Neuron (in vitro differentiated cells): ENCODE results near the gene PCSK5.

ENCODE experiments used
- H2AFZ ChIP-seq: one replicate; pipeline ENCODE4 v1.6.1; 2013; ENCODE audit warnings: low read depth, mild to moderate bottlenecking, inconsistent platforms, low read length, moderate library complexity
- H3K27me3 ChIP-seq: one replicate; pipeline ENCODE4 v1.6.1; 2013; ENCODE audit warnings: low read length; ENCODE audit not compliant: insufficient read depth
- H3K36me3 ChIP-seq: one replicate; pipeline ENCODE4 v1.6.1; 2013; ENCODE audit warnings: low read length; ENCODE audit not compliant: insufficient read depth
- H3K4me1 ChIP-seq: one replicate; pipeline ENCODE4 v1.6.1; 2013; ENCODE audit warnings: low read length; ENCODE audit not compliant: insufficient read depth
- H3K4me3 ChIP-seq: 2 replicates; pipeline ENCODE4 v1.5.1; 2013; ENCODE audit warnings: mild to moderate bottlenecking, low read length, moderate library complexity
- H3K9me3 ChIP-seq: one replicate; pipeline ENCODE4 v1.6.1; 2013; ENCODE audit warnings: low read length

PCSK5 gene

DNA sequence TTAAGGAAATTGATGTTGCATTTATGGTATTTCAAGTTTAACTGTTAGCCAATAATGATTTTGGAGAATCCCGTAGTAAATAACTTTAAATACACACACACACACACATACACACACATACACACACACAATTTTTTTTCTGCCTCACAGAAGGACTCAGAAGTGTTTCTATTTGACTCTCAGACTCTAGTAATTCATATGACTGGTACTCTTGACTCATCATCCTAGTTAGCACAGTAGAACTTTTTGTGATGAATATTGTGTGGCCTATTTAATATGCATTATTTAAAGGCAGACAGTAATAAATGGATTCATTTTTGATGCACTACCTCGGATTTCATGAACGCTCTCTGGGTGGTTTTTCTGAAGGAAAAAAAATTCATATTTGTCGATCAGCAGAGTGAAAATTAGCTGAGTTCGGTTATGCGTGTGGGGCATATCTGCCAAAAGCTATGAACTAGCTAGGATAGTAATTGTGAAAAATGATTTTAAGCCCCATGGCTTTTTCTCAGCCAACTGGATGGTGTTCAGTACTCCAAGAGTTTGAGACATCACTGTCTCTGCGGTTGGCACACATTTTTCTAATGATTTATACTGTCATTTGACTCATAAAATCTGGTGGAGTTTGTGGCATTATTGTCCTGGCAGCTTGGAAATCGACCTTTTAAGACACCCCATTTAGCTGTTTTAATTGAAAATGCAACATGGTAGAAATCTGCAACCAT lies 102.2 kb downstream of the PCSK5 start:
- Histone ChIP-seq H3K36me3 (no peaks in the 10 kb centered on the region), H3K4me3 (no peak overlapping the region), H3K4me1 (no peaks in the 10 kb centered on the region)

DNA sequence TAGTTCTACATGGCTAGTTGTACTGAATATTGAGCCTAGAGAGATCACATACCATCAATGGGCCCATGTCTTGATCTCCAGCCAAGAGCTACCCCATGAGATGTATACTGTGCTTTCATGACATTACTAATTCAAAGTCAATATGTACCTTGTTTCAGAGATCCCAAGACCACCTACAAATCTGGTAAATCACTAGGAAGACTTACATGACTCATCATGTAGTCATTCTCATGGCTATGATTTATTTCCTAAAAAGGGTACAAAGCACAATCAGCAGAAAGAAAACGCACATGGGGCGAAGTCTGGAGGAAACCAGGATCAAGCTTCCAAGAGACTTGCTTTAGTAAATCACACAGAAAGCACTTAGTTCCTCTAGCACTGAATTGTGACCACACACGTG lies 103.0 kb downstream of the PCSK5 start:
- Histone ChIP-seq H3K36me3 (no peaks in the 10 kb centered on the region), H3K4me1 (no peaks in the 10 kb centered on the region), H3K9me3 (no peaks in the 10 kb centered on the region), H3K4me3 (no peak overlapping the region), H3K27me3 (no peaks in the 10 kb centered on the region), H2AFZ (no peak overlapping the region)

More for the DNA sequence above, 102.2 kb downstream of the PCSK5 start:
- H2AFZ ChIP-seq: no peak overlapping the region
- no peaks in the 10 kb centered on the region for H3K27me3 ChIP-seq
- H3K9me3 ChIP-seq: no peaks in the 10 kb centered on the region

DNA sequence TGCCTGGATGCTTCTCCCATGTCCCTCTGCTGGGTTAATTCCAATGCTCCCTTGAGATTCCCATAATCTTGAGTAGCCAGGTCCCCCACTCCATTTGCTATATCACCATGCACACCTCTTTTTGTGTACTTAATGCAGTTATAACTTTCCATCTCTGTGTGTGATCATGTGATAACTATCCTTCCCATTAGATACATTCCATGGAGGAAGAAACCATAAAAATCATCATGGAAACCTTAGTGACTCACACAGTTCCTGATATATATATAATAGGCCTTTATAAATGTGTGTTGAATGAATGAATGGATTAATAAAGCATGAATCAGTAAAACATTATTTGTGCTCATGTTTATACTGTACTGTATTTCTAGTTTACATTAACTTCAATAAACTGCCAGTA lies 104.6 kb downstream of the PCSK5 start:
- Histone ChIP-seq H3K36me3 (no peaks in the 10 kb centered on the region), H3K9me3 (no peaks in the 10 kb centered on the region)

DNA sequence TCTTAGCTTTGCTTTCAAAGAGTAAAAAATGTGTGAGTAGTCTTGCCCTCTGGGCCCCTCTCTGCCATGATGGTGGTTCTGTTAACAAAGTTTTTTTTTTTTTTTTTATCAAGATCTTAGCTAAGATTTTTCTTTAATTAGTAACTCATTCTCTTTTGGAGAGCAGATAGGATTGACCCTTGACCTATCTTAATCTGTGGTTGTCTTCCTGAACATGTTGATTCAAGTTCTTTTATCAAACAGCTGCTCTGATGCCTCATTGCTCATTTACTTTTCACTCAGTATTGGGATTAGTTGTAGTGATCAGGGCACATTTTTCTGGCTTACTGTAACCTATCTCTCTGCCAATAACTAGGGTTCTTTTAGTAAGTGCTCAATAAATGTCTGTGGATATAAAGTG lies 106.3 kb downstream of the PCSK5 start:
- Histone ChIP-seq H3K36me3 (no peaks in the 10 kb centered on the region), H3K4me1 (no peaks in the 10 kb centered on the region), H3K4me3 (no peak overlapping the region), H2AFZ (no peak overlapping the region), H3K27me3 (no peaks in the 10 kb centered on the region), H3K9me3 (no peaks in the 10 kb centered on the region)

More for the DNA sequence above, 104.6 kb downstream of the PCSK5 start:
- Histone ChIP-seq H3K4me1 (no peaks in the 10 kb centered on the region), H3K27me3 (no peaks in the 10 kb centered on the region), H2AFZ (no peak overlapping the region), H3K4me3 (no peak overlapping the region)

DNA sequence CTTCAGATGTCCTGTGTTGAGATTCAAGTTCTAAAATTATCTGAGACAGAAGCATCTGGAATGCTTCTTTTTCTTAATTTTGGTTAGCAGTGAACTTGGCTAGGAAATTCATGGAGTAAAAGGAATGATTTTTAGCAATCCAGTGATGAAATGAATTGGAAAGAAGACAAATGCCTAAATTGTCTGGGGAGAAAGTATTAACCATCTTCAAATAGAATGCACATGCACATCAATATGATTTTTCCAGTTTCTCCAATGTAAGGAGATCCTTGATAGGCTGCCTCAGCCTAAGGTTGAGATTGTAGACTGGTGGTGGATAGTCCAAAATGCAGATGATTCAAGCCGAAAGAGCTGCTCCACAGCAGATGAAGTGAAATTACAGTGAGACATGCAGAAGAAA lies 106.7 kb downstream of the PCSK5 start:
- no peaks in the 10 kb centered on the region for H3K27me3 ChIP-seq
- H3K4me3 ChIP-seq: no peak overlapping the region
- no peak overlapping the region for H2AFZ ChIP-seq
- H3K36me3 ChIP-seq: no peaks in the 10 kb centered on the region
- no peaks in the 10 kb centered on the region for H3K4me1 ChIP-seq
- no peaks in the 10 kb centered on the region for H3K9me3 ChIP-seq

DNA sequence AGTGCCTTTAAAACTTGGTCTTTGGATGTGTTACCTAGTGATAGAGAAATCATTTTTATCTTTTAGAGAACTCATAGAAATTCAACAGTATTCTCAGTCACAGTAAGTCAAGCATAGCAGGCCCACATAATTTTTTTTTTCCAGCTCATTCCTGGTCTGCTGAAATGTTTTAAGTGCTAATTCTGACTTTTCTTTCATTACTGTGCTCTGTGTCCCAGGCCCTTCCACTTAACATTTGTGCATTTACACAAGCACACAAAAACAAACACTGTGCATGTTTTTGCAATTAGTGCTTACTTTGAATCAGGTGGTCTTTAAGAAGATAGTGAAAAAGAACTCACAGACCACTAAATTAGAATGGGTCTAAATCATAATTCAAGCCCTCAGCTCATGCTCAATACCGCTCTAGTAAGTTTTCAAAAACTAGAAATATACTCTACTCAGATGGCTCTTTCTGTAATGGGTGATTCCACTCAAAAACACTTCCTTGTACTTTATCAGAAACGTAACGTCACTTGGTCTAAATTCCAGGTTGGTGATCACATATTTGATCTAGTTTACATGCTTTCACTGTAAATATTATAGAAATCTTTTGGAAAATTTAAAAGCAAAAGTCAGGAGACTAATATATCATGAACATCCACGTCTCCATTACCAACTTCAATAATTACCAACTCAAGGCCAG lies 107.8 kb downstream of the PCSK5 start:
- Histone ChIP-seq H3K27me3 (no peaks in the 10 kb centered on the region), H3K9me3 (no peaks in the 10 kb centered on the region), H2AFZ (no peak overlapping the region), H3K4me3 (no peak overlapping the region), H3K36me3 (no peaks in the 10 kb centered on the region), H3K4me1 (no peaks in the 10 kb centered on the region)

DNA sequence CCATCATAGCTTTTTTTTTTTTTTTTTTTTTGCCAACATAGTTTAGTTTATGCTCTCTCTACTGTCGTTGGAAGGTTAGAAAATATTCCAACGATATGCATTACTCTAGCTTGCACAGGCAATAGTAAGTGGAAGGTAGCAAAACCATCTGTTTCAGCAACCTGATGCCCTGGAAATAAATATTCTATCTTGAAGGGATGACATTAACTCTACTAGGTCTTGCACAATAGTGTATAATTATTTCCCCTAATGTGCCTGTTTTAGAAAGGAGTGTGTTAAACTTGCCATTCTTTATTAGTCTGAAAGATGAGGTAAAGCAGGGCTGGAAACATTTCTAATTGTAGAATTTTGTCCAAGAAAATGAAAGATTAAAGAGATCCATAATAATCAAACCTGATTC lies 111.0 kb downstream of the PCSK5 start:
- no peaks in the 10 kb centered on the region for H3K4me1 ChIP-seq
- no peaks in the 10 kb centered on the region for H3K27me3 ChIP-seq
- H3K4me3 ChIP-seq: no peak overlapping the region
- H3K9me3 ChIP-seq: no peaks in the 10 kb centered on the region
- no peak overlapping the region for H2AFZ ChIP-seq
- no peaks in the 10 kb centered on the region for H3K36me3 ChIP-seq

DNA sequence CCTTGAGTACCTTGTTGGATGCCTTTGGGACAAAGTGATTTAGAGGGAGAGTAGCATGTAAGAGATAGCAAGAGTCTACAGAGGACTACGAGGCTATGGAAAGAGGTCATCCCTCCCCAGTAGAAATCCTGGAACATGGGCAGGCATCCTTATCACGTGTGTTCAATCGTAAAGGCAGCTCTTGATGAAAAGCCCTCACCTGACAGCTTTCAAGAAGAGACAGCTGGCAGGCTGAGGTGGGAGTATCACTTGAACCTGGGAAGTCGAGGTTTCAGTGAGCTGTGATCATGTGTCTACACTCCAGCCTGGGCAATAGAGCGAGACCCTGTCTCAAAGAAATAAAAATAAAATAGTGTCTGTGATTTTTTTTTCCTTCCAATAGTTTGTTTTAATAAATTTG lies 112.6 kb downstream of the PCSK5 start:
- Histone ChIP-seq H3K9me3 (no peaks in the 10 kb centered on the region), H3K4me3 (no peak overlapping the region), H2AFZ (no peak overlapping the region), H3K36me3 (no peaks in the 10 kb centered on the region), H3K27me3 (no peaks in the 10 kb centered on the region), H3K4me1 (no peaks in the 10 kb centered on the region)

DNA sequence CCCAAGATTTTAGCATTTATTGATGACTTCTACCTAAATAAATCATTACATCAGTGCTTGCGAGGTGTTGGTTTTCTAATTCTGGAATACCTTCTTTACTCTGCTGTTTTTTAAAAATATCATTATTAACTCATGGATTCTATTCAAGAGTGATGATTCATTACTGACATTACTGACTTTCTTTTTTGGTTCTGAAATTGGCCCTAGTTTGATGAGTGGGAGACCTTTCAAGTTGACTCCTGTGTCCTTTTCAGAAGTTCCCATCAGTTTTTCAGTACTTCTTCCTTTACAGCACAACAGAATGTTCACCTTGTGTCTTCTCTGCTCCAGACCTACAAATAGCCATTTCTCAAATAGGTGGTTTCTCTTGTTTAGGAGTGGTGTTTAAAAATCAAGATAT lies 114.1 kb downstream of the PCSK5 start:
- H3K4me1 ChIP-seq: no peaks in the 10 kb centered on the region
- H3K27me3 ChIP-seq: no peaks in the 10 kb centered on the region
- no peak overlapping the region for H3K4me3 ChIP-seq
- H3K9me3 ChIP-seq: no peaks in the 10 kb centered on the region
- H3K36me3 ChIP-seq: no peaks in the 10 kb centered on the region
- H2AFZ ChIP-seq: no peak overlapping the region

DNA sequence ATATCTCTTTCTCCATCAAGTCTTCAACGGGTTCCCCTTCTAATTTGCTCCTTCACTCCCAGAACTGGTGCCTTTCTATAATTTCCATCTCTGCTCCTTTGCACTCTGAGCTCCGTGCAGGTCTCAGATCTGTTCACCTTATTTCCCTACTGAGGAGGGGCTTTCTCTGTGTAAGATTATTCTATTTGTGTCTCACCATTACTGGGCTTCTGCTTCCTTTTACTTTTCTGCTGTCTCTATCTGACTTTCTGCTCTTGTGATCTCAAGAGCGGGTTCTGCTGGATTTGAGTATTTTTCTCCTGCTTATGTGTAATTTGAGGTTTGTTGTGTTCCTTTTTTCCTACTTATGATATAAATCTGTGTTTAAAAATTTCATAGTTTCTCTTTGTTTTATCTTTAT lies 117.5 kb downstream of the PCSK5 start:
- H3K9me3 ChIP-seq: no peaks in the 10 kb centered on the region
- no peaks in the 10 kb centered on the region for H3K27me3 ChIP-seq
- H2AFZ ChIP-seq: no peak overlapping the region
- no peaks in the 10 kb centered on the region for H3K4me1 ChIP-seq
- no peaks in the 10 kb centered on the region for H3K36me3 ChIP-seq
- H3K4me3 ChIP-seq: no peak overlapping the region

DNA sequence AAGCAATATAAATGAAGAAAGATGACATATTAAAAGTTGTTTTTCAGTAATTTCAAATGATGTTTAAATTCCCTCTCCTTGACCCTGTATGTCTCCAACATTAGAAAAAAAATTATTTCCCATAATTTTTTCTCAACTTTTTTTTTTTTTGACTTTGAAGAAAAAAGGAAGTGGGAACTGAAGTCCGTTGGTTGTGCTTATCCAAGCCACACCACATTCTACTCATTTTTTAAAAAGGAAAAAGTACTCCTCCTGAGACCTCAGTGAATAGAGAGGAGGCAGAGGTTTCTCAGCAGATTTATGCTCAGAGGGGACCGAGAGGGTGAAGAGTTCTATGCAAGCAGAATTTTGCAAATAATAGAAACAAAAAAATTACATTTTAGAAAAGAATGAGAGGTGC lies 123.3 kb downstream of the PCSK5 start:
- Histone ChIP-seq H3K4me3 (no peak overlapping the region), H2AFZ (no peak overlapping the region), H3K4me1 (no peaks in the 10 kb centered on the region), H3K36me3 (no peaks in the 10 kb centered on the region), H3K9me3 (no peaks in the 10 kb centered on the region), H3K27me3 (no peaks in the 10 kb centered on the region)

DNA sequence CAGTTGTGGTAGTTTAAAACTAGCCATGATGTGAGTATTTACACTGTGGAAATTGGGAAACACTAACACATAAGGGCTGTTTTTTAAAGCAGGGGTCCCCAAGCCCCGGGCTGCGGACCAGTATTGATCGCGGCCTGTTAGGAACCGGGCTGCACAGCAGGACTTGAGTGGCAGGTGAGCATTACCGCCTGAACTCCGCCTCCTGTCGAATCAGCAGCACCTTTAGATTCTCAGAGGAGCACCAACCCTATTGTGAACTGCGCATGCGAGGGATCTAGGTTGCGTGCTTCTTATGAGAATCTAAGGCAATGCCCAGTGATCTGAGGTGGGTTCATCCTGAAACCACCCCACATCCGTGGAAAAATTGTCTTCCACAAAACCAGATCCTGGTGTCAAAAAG lies 127.8 kb downstream of the PCSK5 start:
- no peak overlapping the region for H2AFZ ChIP-seq
- no peaks in the 10 kb centered on the region for H3K9me3 ChIP-seq
- H3K4me1 ChIP-seq: peaks cover 9% of the 10 kb centered on the region
- no peak overlapping the region for H3K4me3 ChIP-seq
- H3K27me3 ChIP-seq: no peaks in the 10 kb centered on the region
- no peaks in the 10 kb centered on the region for H3K36me3 ChIP-seq

DNA sequence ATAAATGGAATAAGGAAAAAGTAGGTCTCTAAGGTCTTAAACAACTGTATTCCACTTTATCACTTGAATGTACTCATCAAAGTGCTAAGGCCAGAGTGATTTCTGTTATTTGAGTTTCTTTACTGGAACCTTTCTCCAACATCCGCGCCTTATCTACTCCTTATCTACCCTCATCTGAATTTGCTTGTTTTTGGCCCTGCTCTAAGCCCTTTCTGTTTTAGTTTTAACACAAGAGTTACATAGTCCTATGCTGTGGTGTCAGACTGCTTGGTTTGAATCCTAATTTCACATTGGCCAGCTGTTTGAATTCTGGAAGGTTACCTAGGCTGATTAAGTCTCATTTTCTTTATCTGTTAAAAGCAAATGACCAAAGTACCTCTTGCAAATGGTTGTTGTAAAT lies 128.3 kb downstream of the PCSK5 start:
- H2AFZ ChIP-seq: no peak overlapping the region
- H3K4me1 ChIP-seq: peaks cover 12% of the 10 kb centered on the region
- no peaks in the 10 kb centered on the region for H3K9me3 ChIP-seq
- H3K36me3 ChIP-seq: no peaks in the 10 kb centered on the region
- no peaks in the 10 kb centered on the region for H3K27me3 ChIP-seq
- no peak overlapping the region for H3K4me3 ChIP-seq

DNA sequence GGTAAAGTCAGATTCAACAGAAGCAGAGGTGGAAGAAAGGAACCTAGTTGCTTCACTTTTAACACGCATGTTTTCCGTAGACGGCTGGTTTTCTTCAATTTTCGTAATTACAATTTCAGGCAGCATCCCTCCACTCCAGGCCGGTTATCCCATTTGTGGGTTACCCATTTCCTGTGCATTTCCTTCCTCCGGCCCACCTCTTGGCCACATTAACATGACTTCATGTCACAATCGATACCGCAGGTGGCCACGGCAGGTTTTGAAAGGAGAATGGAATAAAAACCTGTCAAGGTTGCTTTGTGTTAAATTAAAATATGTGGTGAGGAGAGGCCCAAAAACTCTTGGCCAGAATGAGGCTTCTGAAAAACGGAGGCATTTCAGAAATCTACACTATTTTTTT lies 130.2 kb downstream of the PCSK5 start:
- H3K36me3 ChIP-seq: no peaks in the 10 kb centered on the region
- no peaks in the 10 kb centered on the region for H3K27me3 ChIP-seq
- H3K9me3 ChIP-seq: no peaks in the 10 kb centered on the region
- no peak overlapping the region for H3K4me3 ChIP-seq
- H2AFZ ChIP-seq: no peak overlapping the region
- peaks cover 16% of the 10 kb centered on the region for H3K4me1 ChIP-seq
